Measurements from ENCODE around the gene SIK3.
"Not testable (repeated sequence)": the region's sequence is repeated elsewhere in the genome, so short reads cannot be mapped to it uniquely, and the experiment has no call there.

SIK3 gene

DNA sequence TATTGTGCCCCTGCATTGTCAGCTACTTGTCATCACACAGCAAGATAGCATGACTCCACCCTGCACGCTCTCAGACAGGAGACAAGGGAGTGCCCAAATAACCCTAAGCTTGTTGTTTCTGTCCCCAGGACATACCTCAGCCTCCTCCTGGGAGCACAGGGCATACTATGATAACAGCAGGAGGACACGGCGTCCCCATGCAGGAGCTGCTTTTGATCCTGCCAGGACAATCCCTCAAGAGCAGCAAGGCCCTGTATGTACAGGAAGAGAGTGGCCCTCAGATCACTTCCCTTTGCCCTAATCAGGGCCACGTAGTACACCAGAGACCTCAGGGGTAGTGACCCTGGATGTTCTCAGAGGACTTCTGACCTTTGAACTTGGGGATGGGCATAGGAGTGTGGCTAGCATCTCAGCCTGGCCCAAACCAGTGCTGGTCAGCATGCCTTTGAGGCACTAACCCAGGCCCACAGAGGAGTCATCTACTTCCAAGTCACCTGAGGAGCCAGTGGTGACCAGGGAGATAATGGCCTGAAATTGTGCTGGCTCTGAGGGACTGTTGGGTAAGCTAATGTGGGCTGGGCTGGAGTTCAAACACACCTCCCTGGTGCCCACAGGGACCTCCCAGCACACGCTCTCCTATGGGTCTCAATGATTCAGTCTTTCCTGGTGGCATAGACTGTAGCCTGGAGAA lies 284.3 kb downstream of the SIK3 start:
- no peak for DNase-seq

DNA sequence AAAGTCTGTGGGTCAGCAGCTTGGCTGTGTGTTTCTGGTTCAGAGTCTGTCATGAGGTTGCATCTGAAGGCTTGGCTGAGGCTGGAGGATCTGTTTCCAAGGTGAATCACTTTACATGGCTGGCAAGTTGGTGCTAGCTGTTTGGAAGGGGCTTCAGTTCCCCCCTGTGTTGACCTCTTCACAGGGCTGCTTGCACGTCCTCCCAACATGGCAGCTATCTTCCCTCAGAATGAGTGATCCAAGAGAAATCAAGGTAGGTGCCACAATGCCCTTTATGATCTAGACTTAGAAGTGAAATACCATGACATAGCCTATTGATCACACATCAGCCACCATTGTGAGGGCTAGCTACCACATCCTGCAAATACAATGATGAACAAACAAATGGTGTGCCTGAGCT lies 285.1 kb downstream of the SIK3 start:
- no peak for DNase-seq

DNA sequence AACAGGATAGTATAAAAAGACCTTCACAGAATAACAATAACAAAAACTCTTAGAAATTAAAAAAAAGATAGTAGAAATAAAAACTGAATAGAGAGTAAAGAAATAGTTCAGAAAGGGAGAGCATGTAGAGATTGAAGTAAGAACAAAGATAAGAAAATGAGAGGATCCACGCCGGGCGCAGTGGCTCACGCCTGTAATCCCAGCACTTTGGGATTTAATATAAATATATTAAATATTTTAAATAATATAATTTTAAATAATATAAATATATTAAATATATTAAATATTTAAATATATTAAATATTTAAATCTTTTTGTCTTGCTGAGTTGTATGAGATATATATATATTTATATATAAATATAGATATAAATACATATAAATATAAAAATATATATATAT lies 286.1 kb downstream of the SIK3 start:
- no peak for DNase-seq

DNA sequence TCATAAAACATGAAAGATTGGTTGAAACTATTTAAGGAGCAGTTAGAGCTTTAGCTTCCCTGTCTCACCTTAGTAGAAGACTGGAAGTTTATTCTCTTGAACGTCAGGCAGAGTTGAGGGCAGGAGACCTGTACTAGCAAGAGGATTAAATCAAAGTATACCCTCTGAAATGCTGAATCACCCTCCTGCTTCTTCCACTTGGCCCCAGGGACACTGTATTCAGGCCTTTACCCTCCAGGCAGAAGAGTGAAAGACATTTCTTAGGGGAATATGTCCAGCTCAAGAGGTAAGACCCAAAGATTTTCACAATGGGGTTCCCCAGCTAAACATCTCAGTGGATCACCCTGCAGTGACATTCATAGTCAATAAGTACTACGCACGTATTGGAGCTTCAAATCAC lies 287.0 kb downstream of the SIK3 start:
- peak; percentile 26 for DNase-seq

DNA sequence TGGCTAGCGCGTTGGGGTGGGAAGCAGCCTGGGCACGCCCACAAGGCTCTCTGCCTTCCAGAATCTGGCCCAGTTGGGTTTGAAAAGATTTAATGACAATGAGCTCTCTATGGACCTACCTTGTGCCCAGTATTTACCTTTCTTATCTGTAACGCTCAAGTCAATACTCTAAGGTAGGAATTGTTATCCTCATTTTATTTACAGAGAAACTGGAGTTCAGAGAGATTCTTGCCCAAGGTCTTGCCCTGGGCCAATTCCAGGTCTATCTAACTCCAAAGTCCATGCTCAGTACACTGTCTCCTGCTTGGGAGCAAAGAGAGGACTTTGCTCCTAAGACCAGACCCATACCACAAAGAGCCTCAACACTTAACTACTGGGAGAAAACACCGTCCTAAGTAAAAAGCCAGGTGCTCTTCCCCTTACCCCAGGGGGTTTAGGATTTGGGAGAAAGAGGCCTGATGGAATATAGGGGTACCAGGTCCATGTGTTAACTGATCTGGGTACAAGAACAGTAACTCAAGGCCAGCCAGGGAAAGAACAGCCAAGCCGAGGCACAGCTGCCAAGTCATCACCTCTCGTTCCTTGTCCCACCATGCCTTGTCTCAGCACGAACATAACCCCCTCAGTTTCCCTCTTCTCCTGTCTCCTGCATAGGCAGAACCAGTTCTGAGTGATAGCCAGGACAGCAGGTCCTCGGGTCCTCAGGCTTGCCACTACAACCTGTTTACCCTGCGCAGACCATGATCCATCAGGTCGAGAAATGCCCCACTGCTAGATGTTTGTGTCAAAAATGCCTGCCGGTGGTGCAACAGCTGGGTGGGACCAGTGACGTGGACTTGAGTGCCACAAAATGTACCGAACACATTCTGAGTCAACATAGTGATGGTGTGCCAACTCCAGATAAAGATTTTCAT lies 289.7 kb downstream of the SIK3 start:
- DNase-seq, result no peak

DNA sequence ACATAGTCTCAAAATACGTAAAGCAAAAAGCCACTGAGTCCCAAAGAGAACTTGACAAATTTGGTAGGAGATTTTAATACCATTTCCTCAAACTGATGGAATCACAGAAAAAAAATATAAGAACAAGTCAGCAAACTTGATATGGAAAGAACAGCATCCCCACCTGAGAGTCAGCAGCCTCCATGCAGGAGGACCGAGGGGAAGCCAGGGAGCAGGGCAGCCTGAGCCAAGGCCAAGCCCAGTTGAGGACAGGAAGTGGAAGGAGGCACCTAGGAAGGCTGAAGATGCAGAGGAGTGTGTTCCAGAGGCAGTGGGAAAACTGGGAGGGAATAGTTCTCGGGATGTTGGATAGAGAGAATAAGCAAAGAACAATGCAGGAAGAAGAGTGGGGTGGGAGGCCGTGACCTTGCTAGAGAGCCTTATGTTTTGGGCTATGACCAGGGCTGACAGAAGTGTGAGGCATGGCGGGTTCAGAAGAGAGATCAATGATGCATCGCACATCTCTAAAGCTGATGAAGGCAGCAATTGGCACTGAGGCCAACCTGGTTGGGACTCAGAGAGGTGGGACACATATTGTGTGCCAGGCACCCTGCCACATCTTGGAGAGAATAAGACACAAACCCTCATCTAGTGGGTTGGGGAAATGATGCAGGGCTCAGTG lies 290.5 kb downstream of the SIK3 start:
- DNase-seq, result no peak

DNA sequence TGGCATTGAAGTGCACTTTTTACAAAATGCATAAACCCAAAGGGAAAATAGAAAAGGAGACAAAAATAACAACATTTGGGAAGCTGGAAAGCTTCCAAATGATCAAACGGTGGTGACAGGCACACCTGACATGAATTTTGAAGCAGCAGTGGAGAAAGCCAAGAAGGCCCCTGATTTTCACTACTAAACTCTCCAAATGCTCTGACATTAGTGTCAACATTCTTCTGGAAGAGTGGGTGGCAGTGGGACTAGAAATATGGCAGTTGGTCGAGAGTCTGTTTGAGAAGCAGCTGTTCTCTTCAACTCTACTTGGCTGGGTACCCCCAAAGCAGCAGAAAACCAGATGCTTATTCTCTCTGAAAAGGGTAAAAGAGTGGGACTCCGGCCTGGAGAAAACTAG lies 294.2 kb downstream of the SIK3 start:
- no peak for DNase-seq

DNA sequence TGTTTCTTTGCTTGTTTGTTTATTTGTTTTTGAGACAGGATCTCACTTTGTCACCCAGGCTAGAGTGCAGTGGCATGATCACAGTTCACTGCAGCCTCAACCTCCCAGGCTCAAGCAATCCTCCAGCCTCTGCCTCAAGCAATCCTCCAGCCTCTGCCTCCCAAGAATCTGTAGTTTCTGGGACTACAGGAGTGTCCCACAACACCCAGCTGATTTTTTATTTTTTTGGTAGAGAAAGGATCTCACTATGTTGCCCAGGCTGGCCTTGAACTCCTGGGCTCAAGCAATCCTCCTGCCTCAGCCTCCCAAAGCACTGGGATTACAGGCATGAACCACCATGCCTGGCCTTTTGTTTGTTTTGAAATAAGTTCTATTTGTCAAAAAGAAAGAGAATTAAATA lies 296.6 kb downstream of the SIK3 start:
- not testable (repeated sequence) for DNase-seq

DNA sequence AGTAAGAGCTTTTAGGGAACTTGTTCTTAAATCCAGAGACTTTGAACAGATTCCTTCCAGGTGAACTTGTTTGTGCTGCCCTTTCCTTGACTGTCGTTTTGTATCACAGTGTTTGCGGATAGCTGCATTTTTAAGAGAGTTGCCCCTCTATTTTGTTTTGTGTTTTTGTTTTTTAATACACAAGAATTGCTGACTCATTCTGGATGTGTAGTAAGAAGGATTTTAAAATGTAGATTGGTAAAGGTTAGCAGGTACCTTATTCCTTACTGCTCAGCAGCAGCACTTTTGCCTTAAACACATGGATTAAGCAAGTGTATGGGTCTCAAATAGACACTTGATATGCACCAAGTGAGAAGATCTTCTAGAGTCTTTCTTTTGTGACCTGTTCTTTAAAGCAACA lies 297.6 kb downstream of the SIK3 start:
- DNase-seq, result no peak

DNA sequence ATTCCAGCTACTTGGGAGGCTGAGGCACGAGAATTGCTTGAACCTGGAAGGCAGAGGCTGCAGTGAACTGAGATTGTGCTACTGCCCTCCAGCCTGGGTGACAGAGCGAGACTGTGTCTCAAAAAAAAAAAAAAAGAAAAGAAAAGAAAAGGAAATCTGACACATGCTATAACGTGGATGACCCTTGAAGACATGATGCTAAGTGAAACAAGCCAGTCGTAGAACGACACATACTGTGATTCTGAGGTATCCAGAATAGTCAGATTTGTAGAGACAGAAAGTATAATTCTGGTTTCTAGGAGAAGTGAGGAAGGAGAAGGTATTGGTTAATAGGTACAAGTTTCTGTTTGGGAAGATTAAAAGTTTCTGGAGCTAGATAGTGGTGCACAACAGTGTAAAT lies 299.9 kb downstream of the SIK3 start:
- no peak for DNase-seq

DNA sequence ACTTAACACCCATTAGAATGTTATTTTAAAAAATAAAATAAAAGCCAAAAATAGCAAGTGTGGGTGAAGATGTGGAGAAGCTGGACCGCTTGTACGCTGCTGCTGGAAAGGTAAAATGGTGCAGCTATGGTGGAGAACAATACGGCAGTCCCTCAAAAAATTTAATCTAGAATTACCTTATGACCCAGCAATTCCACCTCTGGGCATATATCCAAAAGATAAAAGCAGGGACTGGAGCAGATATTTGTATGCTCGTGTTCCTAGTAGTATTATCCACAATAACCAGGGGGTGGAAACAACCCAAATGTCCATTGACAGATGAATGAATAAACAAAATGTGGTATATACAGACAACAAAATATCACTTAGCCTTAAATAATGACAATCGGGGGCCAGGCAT lies 300.4 kb downstream of the SIK3 start:
- no peak for DNase-seq

DNA sequence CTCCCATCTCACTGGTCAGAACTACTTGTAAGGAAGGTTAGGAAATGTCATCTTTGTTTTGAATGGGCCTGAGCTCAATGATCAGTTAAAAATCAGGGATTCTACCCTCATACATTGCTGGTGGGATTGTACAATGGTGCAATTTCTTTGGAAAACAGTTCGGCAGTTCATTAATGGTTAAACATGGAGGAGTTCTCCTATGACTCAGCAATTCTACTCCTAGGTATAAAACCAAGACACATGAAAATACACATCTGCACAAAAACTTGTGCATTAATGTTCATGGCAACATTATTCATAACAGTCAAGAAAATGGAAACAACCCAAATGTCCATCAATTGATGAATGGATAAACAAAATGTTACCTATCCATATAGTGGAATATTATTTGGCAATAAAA lies 301.7 kb downstream of the SIK3 start:
- no peak for DNase-seq

DNA sequence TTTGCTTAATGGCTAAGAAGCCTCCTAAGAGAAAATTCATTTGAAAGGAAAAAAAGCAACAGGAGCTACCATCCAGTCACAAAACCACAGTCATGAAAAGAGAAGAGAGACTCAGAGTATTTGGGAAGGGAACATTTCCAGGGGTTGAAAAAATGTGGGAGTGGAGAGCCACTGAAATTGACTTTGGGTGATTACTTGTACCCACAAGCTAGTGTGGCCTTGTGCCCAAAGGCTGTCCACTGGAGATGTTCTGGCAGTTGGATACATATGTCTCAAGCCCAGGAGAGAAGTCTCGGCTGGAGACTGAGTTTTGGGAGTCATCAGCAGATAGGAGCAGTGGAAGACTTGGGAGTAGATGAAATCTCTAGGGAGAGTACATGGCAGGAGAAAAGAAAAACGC lies 303.4 kb downstream of the SIK3 start:
- DNase-seq, result no peak

DNA sequence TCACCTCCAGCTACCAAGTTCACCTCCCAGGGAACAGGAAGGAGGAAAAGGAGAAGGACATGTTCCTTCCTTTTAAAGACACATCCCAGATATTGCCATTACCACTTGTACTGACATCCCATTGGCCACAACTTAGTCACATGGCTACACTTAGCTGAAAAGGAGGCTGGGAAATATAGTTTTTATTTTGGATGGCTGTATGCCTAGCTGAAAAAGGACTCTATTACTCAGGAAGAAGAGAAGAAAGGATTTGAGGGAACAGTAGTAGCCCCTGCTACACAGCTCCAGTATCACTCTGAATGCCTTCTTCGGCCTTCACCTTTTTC lies 304.5 kb downstream of the SIK3 start:
- DNase-seq, result peak; percentile 83
